HepG2 (cell line): ENCODE measurements around the gene RPS2. TPM values are rescaled to one million over a fixed set of nuclear protein-coding genes. Genes with fewer than 3 reads are reported as not detected.

Experiments used
- ARNT ChIP-seq: fragments of 450-650 bp; IDR thresholded peaks from 2 replicates; pipeline ENCODE4 v1.6.1; 2017
- ATAD3A ChIP-seq: sonication (generic); formaldehyde crosslinking; IDR thresholded peaks from 2 replicates; pipeline ENCODE4 v1.4.0; 2020; ENCODE audit warnings: missing genetic modification reagents
- ATF7 ChIP-seq, 2 experiments: fragments of 450-650 bp in 1 of 2; sonication (generic) in 1 of 2; formaldehyde crosslinking in 1 of 2; IDR thresholded peaks; 2 replicates each; pipeline versions ENCODE4 v1.4.0 to v1.6.1; 2016 to 2020; ENCODE audit warnings: antibody characterized with exemption in 1 of 2, mild to moderate bottlenecking in 1 of 2, missing genetic modification reagents in 1 of 2
- ATM ChIP-seq: fragments of 450-650 bp; IDR thresholded peaks from 2 replicates; pipeline ENCODE4 v1.7.1; 2017; ENCODE audit warnings: mild to moderate bottlenecking, borderline replicate concordance
- ATRX ChIP-seq: sonication (generic); formaldehyde crosslinking; IDR thresholded peaks from 2 replicates; pipeline ENCODE4 v1.4.0; 2020; ENCODE audit warnings: missing genetic modification reagents, borderline replicate concordance
- CSRNP2 ChIP-seq: sonication (generic); formaldehyde crosslinking; conservative IDR thresholded peaks from 2 replicates; pipeline ENCODE4 v1.8.0; 2022; ENCODE audit warnings: low read depth, missing genetic modification reagents
- EHMT2 ChIP-seq: fragments of 200-600 bp; sonication (generic); IDR thresholded peaks from 2 replicates; pipeline ENCODE4 v1.7.0; 2017; ENCODE audit warnings: antibody characterized with exemption, low read depth, low read length, borderline replicate concordance
- JUND ChIP-seq: sonication (generic); formaldehyde crosslinking; IDR thresholded peaks from 2 replicates; pipeline ENCODE4 v1.8.0; 2022; ENCODE audit warnings: mild to moderate bottlenecking, missing genetic modification reagents
- KDM1A ChIP-seq: IDR thresholded peaks from 2 replicates; pipeline ENCODE4 v1.6.1; 2016; ENCODE audit warnings: missing compliant biosample characterization
- PBX2 ChIP-seq: IDR thresholded peaks from 2 replicates; pipeline ENCODE4 v1.6.1; 2016; ENCODE audit warnings: control low read depth
- RCOR2 ChIP-seq: IDR thresholded peaks from 2 replicates; pipeline ENCODE4 v1.6.1; 2016; ENCODE audit warnings: missing biosample characterization, missing genetic modification reagents
- SMAD1 ChIP-seq: sonication (generic); formaldehyde crosslinking; IDR thresholded peaks from 2 replicates; pipeline ENCODE4 v1.4.0; 2020; ENCODE audit warnings: missing genetic modification reagents, low read depth, mild to moderate bottlenecking, borderline replicate concordance
- SMC3 ChIP-seq: IDR thresholded peaks from 2 replicates; pipeline ENCODE4 v1.6.1; 2011; ENCODE audit warnings: low read length, improper control_type of control experiment
- SP1 ChIP-seq, 2 experiments: fragments of 450-650 bp in 1 of 2; sonication (generic) in 1 of 2; formaldehyde crosslinking in 1 of 2; IDR thresholded peaks; 2 replicates each; pipeline versions ENCODE4 v1.4.0 to v1.6.1; 2016 to 2020; ENCODE audit warnings: missing genetic modification reagents in 1 of 2
- TMF1 ChIP-seq: sonication (generic); formaldehyde crosslinking; IDR thresholded peaks from 2 replicates; pipeline ENCODE4 v1.8.1; 2022; ENCODE audit warnings: low read depth, missing genetic modification reagents
- ZFP36L2 ChIP-seq: sonication (generic); formaldehyde crosslinking; IDR thresholded peaks from 2 replicates; pipeline ENCODE4 v1.4.0; 2020; ENCODE audit warnings: missing genetic modification reagents
- ZFP90 ChIP-seq: sonication (generic); formaldehyde crosslinking; IDR thresholded peaks from 2 replicates; pipeline ENCODE4 v1.8.0; 2022; ENCODE audit warnings: missing genetic modification reagents, mild to moderate bottlenecking, inconsistent platforms, borderline replicate concordance
- ZIK1 ChIP-seq: sonication (generic); formaldehyde crosslinking; IDR thresholded peaks from 2 replicates; pipeline ENCODE4 v1.5.0; 2020; ENCODE audit warnings: mild to moderate bottlenecking, low read depth, missing genetic modification reagents, borderline replicate concordance
- ZNF138 ChIP-seq: sonication (generic); formaldehyde crosslinking; IDR thresholded peaks from 2 replicates; pipeline ENCODE4 v1.5.0; 2020; ENCODE audit warnings: mild to moderate bottlenecking, low read depth, missing genetic modification reagents
- ZNF17 ChIP-seq: sonication (generic); formaldehyde crosslinking; IDR thresholded peaks from 2 replicates; pipeline ENCODE4 v1.5.0; 2020; ENCODE audit warnings: mild to moderate bottlenecking, missing genetic modification reagents
- ZNF326 ChIP-seq: sonication (generic); formaldehyde crosslinking; IDR thresholded peaks from 2 replicates; pipeline ENCODE4 v1.4.0; 2020; ENCODE audit warnings: missing genetic modification reagents, borderline replicate concordance
- ZNF460 ChIP-seq: sonication (generic); formaldehyde crosslinking; IDR thresholded peaks from 2 replicates; pipeline ENCODE4 v1.5.1; 2020; ENCODE audit warnings: missing genetic modification reagents, mild to moderate bottlenecking, borderline replicate concordance
- ZNF543 ChIP-seq: sonication (generic); formaldehyde crosslinking; IDR thresholded peaks from 2 replicates; pipeline ENCODE4 v1.4.0; 2020; ENCODE audit warnings: mild to moderate bottlenecking, missing genetic modification reagents
- ZNF660 ChIP-seq: sonication (generic); formaldehyde crosslinking; IDR thresholded peaks from 2 replicates; pipeline ENCODE4 v1.5.1; 2020; ENCODE audit warnings: mild to moderate bottlenecking, low read depth, missing genetic modification reagents, borderline replicate concordance
- ZNF670 ChIP-seq: sonication (generic); formaldehyde crosslinking; IDR thresholded peaks from 2 replicates; pipeline ENCODE4 v1.8.0; 2022; ENCODE audit warnings: mild to moderate bottlenecking, missing genetic modification reagents, borderline replicate concordance
- polyA plus RNA-seq, 8 experiments: library from polyadenylated mRNA; depleted of rRNA in 3 of 8; stranded (reverse) in 7 of 8; unstranded in 1 of 8; fragments of >200 nt; fragmentation: Illumina TruSeq in 4 of 8; extraction: Trizol in 4 of 8; gene quantifications; 2 replicates each; pipeline versions ENCODE4 v1.2.1 to v1.2.3, GENCODE V29; 2011 to 2016; ENCODE audit warnings: low read depth in 4 of 8, missing spikeins in 1 of 8, mixed read lengths in 1 of 8; ENCODE audit not compliant: insufficient read depth in 1 of 8
- total RNA-seq, 5 experiments: library from RNA; depleted of rRNA; stranded (reverse); fragments of >200 nt; fragmentation: Illumina TruSeq; extraction: Trizol; gene quantifications; 2 replicates each; pipeline ENCODE4 v1.2.3, GENCODE V29; 2016; ENCODE audit warnings: low read depth in 1 of 5
- TF ChIP-seq, protein P1 (sequence below): sonication (generic); formaldehyde crosslinking; IDR thresholded peaks from 2 replicates; pipeline ENCODE4 v1.4.0; 2020; ENCODE audit warnings: low read depth, mild to moderate bottlenecking, missing genetic modification reagents

Gene RPS2
- total and polyA plus RNA-seq, 2 of the 13 experiments (the other 11 are each of a cell fraction or from before 2014, with no cell fraction given), result 1,908 to 4,514 TPM

GRCh38 chr16:1929578-1930337 is 34.9 kb downstream of the RPS2 start (continued):
- TF ChIP-seq CSRNP2 (CRISPR knock-in tag) (no peak), ATAD3A (CRISPR knock-in tag) (no peak), KDM1A (CRISPR knock-in tag) (no peak), ZFP90 (peak; percentile 58; the same call in 1 of the 2 replicates), ATRX (no peak), ZNF660 (CRISPR knock-in tag) (no peak), ZNF543 (CRISPR knock-in tag) (peak; percentile 85; the same call in 1 of the 2 replicates), ARNT (no peak), ZNF460 (no peak), ZNF138 (CRISPR knock-in tag) (0 out of 2 replicates have a peak, but pooled peaks have one; percentile 89), TMF1 (CRISPR knock-in tag) (peak; percentile 97), SMC3 (no peak; the same call in 1 of the 2 replicates), ZFP36L2 (CRISPR knock-in tag) (no peak), ATF7 (IDR thresholded peaks at IDR 0.05) (no peak), ATF7 (CRISPR knock-in tag; IDR thresholded peaks at IDR 0.05) (no peak), ZNF17 (CRISPR knock-in tag) (no peak), ZIK1 (CRISPR knock-in tag) (peak; percentile 94), ATM (no peak), SMAD1 (CRISPR knock-in tag) (0 out of 2 replicates have a peak, but pooled peaks have one; percentile 55), ZNF670 (no peak; the same call in 1 of the 2 replicates), ZNF326 (no peak), JUND (CRISPR knock-in tag) (no peak), RCOR2 (CRISPR knock-in tag) (no peak), EHMT2 (no peak), PBX2 (CRISPR knock-in tag) (no peak), SP1 (IDR thresholded peaks at IDR 0.05) (no peak), SP1 (CRISPR knock-in tag; IDR thresholded peaks at IDR 0.05) (peak; percentile 54; the same call in 1 of the 2 replicates)
- TF ChIP-seq, protein P1, sequence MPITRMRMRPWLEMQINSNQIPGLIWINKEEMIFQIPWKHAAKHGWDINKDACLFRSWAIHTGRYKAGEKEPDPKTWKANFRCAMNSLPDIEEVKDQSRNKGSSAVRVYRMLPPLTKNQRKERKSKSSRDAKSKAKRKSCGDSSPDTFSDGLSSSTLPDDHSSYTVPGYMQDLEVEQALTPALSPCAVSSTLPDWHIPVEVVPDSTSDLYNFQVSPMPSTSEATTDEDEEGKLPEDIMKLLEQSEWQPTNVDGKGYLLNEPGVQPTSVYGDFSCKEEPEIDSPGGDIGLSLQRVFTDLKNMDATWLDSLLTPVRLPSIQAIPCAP (CRISPR knock-in tag), result no peak
